ENCODE results near the gene RNF220.

The RNF220 gene

GRCh38 chr1:44524655-44525500, 119.8 kb downstream of the RNF220 start:
- DNase-seq = no peak

- DNase-seq = no peak
These were observed 121.4 kb downstream of the RNF220 start for GRCh38 chr1:44526295-44527073.

- no peak for DNase-seq
These were observed 126.9 kb downstream of the RNF220 start for GRCh38 chr1:44531785-44532566.

- DNase-seq = no peak
These were observed 127.5 kb downstream of the RNF220 start for GRCh38 chr1:44532567-44532944.

- no peak for DNase-seq
These were observed 129.7 kb downstream of the RNF220 start for GRCh38 chr1:44534771-44535170.

GRCh38 chr1:44536357-44537209, 131.5 kb downstream of the RNF220 start:
- no peak for DNase-seq

GRCh38 chr1:44537538-44537937, 132.5 kb downstream of the RNF220 start:
- DNase-seq = no peak

GRCh38 chr1:44537956-44538355, 132.9 kb downstream of the RNF220 start:
- DNase-seq = no peak

GRCh38 chr1:44539991-44540730, 135.1 kb downstream of the RNF220 start:
- DNase-seq = no peak

- DNase-seq = no peak
These were observed 137.5 kb downstream of the RNF220 start for GRCh38 chr1:44542420-44543063.

- DNase-seq = no peak
These were observed 138.1 kb downstream of the RNF220 start for GRCh38 chr1:44543064-44543744.

GRCh38 chr1:44543786-44544185, 138.7 kb downstream of the RNF220 start:
- no peak for DNase-seq

GRCh38 chr1:44544960-44545359, 139.9 kb downstream of the RNF220 start:
- DNase-seq = no peak

GRCh38 chr1:44545961-44546360, 140.9 kb downstream of the RNF220 start:
- no peak for DNase-seq

GRCh38 chr1:44546403-44547053, 141.5 kb downstream of the RNF220 start:
- no peak for DNase-seq

- no peak for DNase-seq
These were observed 142.3 kb downstream of the RNF220 start for GRCh38 chr1:44547361-44547760.

- no peak for DNase-seq
These were observed 142.8 kb downstream of the RNF220 start for GRCh38 chr1:44547837-44548236.

- DNase-seq = no peak
These were observed 144.5 kb downstream of the RNF220 start for GRCh38 chr1:44549510-44549909.

- DNase-seq = no peak
These were observed 148.2 kb downstream of the RNF220 start for GRCh38 chr1:44553127-44553758.

Data from femur (tissue), 1 donor.